ENCODE measurements around the gene MYH6.

- no peak for TF ChIP-seq POLR2AphosphoS5 (IDR thresholded peaks at IDR 0.05; ENCODE audit: borderline replicate concordance, low read depth, low read length)
- TF ChIP-seq EZH2 (IDR thresholded peaks at IDR 0.05) = no peak
- TF ChIP-seq FOXP2 (optimal IDR thresholded peaks at IDR 0.05; ENCODE audit: control extremely low read depth, extremely low read length, insufficient read depth) = no peak
These were observed 27.1 kb downstream of the MYH6 start for GRCh38 chr14:23380976-23381375.
